Measurements from ENCODE around the gene DCTN4. TPM values are rescaled to one million over a fixed set of nuclear protein-coding genes. Genes with fewer than 3 reads are reported as not detected.

DCTN4 gene
- total RNA-seq, result 35.9 and 55.0 TPM in 2 replicates

DNA sequence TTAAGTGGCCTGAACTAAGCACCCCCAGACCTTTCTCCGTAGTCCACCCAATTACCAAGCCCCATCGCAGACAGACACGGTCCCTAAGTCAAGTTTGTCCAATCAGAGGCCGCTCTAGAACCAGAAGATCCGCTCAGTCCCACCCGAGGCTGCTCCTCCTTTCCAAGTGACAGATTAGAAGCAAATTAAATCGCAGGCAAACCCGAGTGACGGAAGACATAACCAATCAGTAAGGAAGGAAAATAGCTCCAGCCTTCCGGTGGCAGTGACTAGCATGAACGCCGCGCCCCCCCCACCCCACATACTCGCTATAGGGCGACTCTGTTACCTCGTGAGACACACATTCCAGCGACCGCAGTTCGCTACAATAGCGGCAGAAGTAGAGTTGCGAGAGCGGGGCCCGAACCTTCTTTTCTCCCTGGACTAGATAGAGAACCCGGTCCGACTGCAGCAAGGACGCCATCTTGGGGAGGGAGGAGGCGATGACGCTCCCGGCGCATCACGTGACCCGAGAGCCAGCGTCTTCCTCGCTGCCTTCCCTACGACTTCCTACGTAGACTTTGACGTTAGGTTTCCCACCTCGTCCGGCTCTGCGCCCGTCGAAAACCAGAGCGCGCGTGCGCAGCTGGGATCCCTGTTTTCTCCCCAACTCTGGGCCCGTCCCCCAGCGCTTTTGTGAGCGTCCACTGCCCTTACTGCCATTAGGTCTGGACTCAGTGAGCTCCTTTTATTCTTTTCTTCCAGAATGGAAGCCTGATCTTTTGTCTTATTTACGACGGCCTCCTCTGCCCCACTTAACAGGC, at the start of gene DCTN4:
Gene DCTN4, minus strand, starts transcription at position 487 of the 803 bp plus-strand sequence. Its CDS starts 24 bp downstream, at position 463.

DNA sequence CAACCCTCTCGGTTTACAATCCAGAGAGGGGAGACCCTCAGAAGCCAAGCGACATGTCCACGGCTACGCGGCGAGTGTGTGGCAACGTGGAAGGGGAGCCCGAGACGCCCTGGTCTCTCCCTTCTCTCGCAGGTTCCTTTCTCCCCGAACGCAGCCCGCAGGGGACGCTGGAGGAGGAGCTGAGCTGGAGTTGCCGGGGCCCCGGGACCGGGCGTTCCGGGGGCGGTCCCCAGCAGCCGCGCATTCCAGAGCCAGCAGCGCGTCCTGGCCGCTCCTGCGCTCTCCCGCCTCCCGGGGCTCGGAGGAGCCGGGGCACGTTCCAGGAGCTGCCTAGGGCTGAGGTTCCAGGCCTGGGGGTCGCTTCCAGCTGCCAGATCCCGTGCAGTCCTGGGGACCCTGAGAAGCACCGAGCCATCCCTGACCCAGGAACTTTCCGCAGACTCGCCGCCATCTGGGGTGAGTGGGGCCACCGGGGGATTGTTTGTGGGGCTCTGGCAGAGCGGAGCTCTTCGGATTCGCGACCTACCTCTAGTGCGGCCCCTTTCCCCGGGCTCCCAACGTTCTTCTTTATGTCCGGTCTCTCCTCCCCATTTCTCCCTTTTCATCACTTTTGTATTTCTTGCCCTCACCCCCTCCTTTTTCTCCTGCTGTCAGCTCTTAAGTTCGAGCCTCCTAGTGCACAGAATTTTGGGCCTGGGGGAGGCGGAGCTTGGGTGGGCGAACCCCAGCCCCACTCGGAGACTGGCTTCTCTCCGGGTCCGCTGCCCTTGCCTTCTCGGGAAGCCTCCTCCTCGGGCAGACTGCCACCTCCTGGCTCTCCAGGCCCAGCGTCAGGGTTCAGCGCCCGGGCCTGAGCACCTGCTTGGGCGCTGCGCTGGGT, 19.9 kb upstream of the DCTN4 start, which contains the start of gene SMIM3:
Gene SMIM3, plus strand, starts transcription at position 241 of the 880 bp plus-strand sequence. CDS start 16,684 bp downstream, outside the sequence.

DNA sequence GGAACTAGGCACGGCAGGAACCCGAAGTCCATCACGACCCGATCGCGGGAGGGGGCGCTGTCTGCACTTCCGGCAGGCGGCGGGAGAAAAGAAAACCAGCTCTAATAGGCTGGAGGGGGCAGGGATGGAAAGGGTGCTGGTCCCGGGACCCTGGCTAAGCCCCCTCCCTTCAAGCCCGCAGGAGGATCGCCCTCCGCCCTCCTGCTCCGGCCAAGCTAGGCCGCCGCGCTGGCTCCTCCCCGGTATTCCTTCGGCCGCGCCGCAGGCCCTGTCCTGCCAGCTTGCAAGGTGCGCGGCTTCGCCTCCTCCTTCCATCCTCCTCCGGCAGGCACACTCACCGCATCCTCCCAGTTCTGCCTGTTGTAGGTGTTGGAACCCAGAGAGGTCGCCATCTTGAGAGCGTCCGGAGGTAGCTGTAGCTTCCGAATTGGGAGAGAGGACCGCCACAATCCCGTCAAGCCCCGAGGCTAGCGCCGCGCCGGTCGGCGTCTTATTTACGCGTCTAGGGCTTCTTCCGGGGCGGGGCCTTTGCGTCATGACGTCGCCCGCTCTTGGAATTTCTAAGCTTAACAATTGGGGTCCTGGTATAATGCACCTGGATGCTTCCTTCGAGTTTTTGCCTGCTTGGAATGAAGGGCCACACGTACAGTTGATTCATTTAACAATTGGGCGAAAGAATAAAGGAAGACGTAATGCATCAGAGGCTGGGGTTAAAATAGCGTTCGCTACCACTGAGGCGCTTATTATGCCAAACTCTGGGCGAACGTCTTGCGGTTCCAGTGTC, 58.0 kb downstream of the DCTN4 start, which contains the start of gene RBM22:
Gene RBM22, minus strand, starts transcription at position 469 of the 784 bp plus-strand sequence. Its CDS starts 77 bp downstream, at position 392.

DNA sequence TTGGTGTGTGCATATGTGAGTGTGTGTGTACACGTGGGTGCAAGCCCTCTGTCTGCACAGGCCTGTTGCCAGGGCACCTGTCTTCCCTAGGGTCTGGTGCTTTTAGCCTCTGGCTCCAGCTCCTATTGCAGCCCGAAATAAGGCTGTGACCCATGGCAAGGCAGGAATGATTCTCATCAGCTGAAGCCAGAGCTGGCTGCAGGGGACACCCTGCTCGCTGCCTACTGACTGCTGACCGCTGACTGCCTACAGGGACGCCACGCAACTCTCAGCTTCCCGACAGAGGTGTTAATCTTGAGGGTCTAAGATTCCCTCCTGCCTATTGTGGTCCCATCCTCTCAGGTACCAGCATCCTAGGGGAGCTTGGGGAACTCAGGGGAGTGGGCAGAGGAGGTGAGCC, 97.7 kb downstream of the DCTN4 start, which contains the start of gene MYOZ3:
Gene MYOZ3, plus strand, starts transcription at position 166 of the 400 bp plus-strand sequence. CDS start 1,691 bp downstream, outside the sequence.

Other genes with a start within 250 kb of the DCTN4 start
- 1.4 and 18.1 TPM in 2 replicates for gene SYNPO, start 118.4 kb downstream of the DCTN4 start, total RNA-seq
- 0.21 TPM in 1 of 2 replicates, not detected in the other for gene MYOZ3, start 97.8 kb downstream of the DCTN4 start, total RNA-seq
- 15.7 and 27.2 TPM in 2 replicates for gene RBM22, start 58.0 kb downstream of the DCTN4 start, total RNA-seq
- gene SMIM3, start 19.7 kb upstream of the DCTN4 start, total RNA-seq, result 12.5 and 14.7 TPM in 2 replicates
- not detected in 2 replicates for gene IRGM, start 87.5 kb upstream of the DCTN4 start, total RNA-seq
- gene ZNF300, start 146.0 kb upstream of the DCTN4 start, total RNA-seq, result 5.5 and 6.3 TPM in 2 replicates